Smooth muscle cell (in vitro differentiated cells): ENCODE measurements around the gene CAP1. TPM values are rescaled to one million over a fixed set of nuclear protein-coding genes. Genes with fewer than 3 reads are reported as not detected.

Experiments
- DNase-seq: peaks from one replicate; lab custom pipeline; 2025; ENCODE audit not compliant: unreplicated experiment; lab: John Stamatoyannopoulos, UW
- H2AFZ ChIP-seq: fragments of 200-600 bp; sonication (generic); 2 replicates; pipeline ENCODE4 v1.6.0; 2016; ENCODE audit warnings: antibody characterized with exemption, low read depth, mild to moderate bottlenecking
- H3F3A ChIP-seq: fragments of 200-600 bp; sonication (generic); 2 replicates; pipeline ENCODE4 v1.6.0; 2017; ENCODE audit warnings: antibody characterized with exemption, low read depth
- H3K27ac ChIP-seq: fragments of 200-600 bp; sonication (generic); 2 replicates; pipeline ENCODE4 v1.5.1; 2016; ENCODE audit warnings: low read depth, mild to moderate bottlenecking
- H3K27me3 ChIP-seq: fragments of 200-600 bp; sonication (generic); 2 replicates; pipeline ENCODE4 v1.6.1; 2016; ENCODE audit warnings: low read depth, mild to moderate bottlenecking
- H3K36me3 ChIP-seq: fragments of 200-600 bp; sonication (generic); 2 replicates; pipeline ENCODE4 v1.5.1; 2016; ENCODE audit warnings: low read depth
- H3K4me1 ChIP-seq: fragments of 200-600 bp; sonication (generic); 2 replicates; pipeline ENCODE4 v1.5.1; 2016; ENCODE audit warnings: low read depth
- H3K4me2 ChIP-seq: fragments of 200-600 bp; sonication (generic); 2 replicates; pipeline ENCODE4 v1.6.0; 2016; ENCODE audit warnings: mild to moderate bottlenecking
- H3K4me3 ChIP-seq: fragments of 200-600 bp; sonication (generic); 2 replicates; pipeline ENCODE4 v1.5.1; 2016; ENCODE audit warnings: mild to moderate bottlenecking
- H3K79me2 ChIP-seq: fragments of 200-600 bp; sonication (generic); 2 replicates; pipeline ENCODE4 v1.6.0; 2016; ENCODE audit warnings: low read depth, mild to moderate bottlenecking
- H3K9ac ChIP-seq: fragments of 200-600 bp; sonication (generic); 2 replicates; pipeline ENCODE4 v1.6.0; 2016; ENCODE audit warnings: low read depth
- H3K9me3 ChIP-seq: fragments of 200-600 bp; sonication (generic); replicated peaks from 2 replicates; pipeline ENCODE4 v1.5.1; 2016; ENCODE audit warnings: low read depth
- H4K20me1 ChIP-seq: fragments of 200-600 bp; sonication (generic); 2 replicates; pipeline ENCODE4 v1.6.0; 2016; ENCODE audit warnings: low read depth
- CTCF ChIP-seq: fragments of 200-600 bp; sonication (generic); IDR thresholded peaks from 2 replicates; pipeline ENCODE4 v1.5.1; 2017; ENCODE audit warnings: borderline replicate concordance, mild to moderate bottlenecking, antibody characterized with exemption; ENCODE audit not compliant: insufficient read depth, poor library complexity, severe bottlenecking
- WGBS: methylation state at CpG from one replicate; pipeline ENCODE4 v1.1.7; 2016; ENCODE audit warnings: low lambda C conversion rate; 5-methylcytosine and 5-hydroxymethylcytosine counted together
- polyA plus RNA-seq: library from polyadenylated mRNA; unstranded; fragments of >200 nt; fragmentation: Nextera tagmentation; extraction: Ambion mirVana; gene quantifications from 2 replicates; pipeline ENCODE4 v1.2.1, GENCODE V29; 2016
- total RNA-seq: library from RNA; depleted of rRNA; stranded (reverse); fragments of >200 nt; gene quantifications from 2 replicates; pipeline ENCODE4 v1.2.3, GENCODE V29; 2014

CAP1 gene
- total and polyA plus RNA-seq, 2 experiments from 2014 or later: 381 to 390 TPM

GRCh38 chr1:40057310-40058030 is 16.9 kb downstream of the CAP1 start:
- no peak for DNase-seq
- Histone ChIP-seq H3K4me1 (no peaks in the 10 kb centered on the region), H3K4me3 (no peak overlapping the region), H3K36me3 (peaks cover 13% of the 10 kb centered on the region), H3K4me2 (no peak overlapping the region), H4K20me1 (peaks cover 100% of the 10 kb centered on the region), H3F3A (peaks cover 12% of the 10 kb centered on the region), H3K27me3 (no peaks in the 10 kb centered on the region), H2AFZ (no peak overlapping the region), H3K27ac (peak overlapping the region; percentile 1), H3K79me2 (peaks cover 98% of the 10 kb centered on the region), H3K9me3 (no peaks in the 10 kb centered on the region), H3K9ac (no peak overlapping the region)
- TF ChIP-seq CTCF: no peak
- WGBS: 90% methylated on average over 1 of the region's 1 CpG

- Histone ChIP-seq H3K79me2 (peaks cover 97% of the 10 kb centered on the region), H3K27me3 (no peaks in the 10 kb centered on the region), H2AFZ (no peak overlapping the region), H4K20me1 (peaks cover 100% of the 10 kb centered on the region), H3F3A (peaks cover 12% of the 10 kb centered on the region), H3K9me3 (no peaks in the 10 kb centered on the region), H3K9ac (no peak overlapping the region), H3K27ac (peak overlapping the region; percentile 1), H3K4me2 (no peak overlapping the region), H3K4me1 (no peaks in the 10 kb centered on the region), H3K36me3 (peaks cover 13% of the 10 kb centered on the region), H3K4me3 (no peak overlapping the region)
- WGBS: 85% methylated on average over 1 of the region's 1 CpG
- no peak for TF ChIP-seq CTCF
- DNase-seq: no peak
Measured at GRCh38 chr1:40058097-40058452, 17.5 kb downstream of the CAP1 start.

- 81% methylated on average over 7 of the region's 7 CpGs for WGBS
- Histone ChIP-seq H2AFZ (no peak overlapping the region), H4K20me1 (peaks cover 100% of the 10 kb centered on the region), H3K9ac (no peak overlapping the region), H3K36me3 (peaks cover 13% of the 10 kb centered on the region), H3K27ac (peak overlapping the region; percentile 19), H3K79me2 (peaks cover 96% of the 10 kb centered on the region), H3K4me1 (no peaks in the 10 kb centered on the region), H3K4me2 (no peak overlapping the region), H3K27me3 (no peaks in the 10 kb centered on the region), H3F3A (peaks cover 12% of the 10 kb centered on the region), H3K9me3 (no peaks in the 10 kb centered on the region), H3K4me3 (no peak overlapping the region)
- TF ChIP-seq CTCF: no peak
- no peak for DNase-seq
Measured at GRCh38 chr1:40058453-40059337, 18.2 kb downstream of the CAP1 start.
